ENCODE results near the gene MTMR10.

Gene MTMR10, protein sequence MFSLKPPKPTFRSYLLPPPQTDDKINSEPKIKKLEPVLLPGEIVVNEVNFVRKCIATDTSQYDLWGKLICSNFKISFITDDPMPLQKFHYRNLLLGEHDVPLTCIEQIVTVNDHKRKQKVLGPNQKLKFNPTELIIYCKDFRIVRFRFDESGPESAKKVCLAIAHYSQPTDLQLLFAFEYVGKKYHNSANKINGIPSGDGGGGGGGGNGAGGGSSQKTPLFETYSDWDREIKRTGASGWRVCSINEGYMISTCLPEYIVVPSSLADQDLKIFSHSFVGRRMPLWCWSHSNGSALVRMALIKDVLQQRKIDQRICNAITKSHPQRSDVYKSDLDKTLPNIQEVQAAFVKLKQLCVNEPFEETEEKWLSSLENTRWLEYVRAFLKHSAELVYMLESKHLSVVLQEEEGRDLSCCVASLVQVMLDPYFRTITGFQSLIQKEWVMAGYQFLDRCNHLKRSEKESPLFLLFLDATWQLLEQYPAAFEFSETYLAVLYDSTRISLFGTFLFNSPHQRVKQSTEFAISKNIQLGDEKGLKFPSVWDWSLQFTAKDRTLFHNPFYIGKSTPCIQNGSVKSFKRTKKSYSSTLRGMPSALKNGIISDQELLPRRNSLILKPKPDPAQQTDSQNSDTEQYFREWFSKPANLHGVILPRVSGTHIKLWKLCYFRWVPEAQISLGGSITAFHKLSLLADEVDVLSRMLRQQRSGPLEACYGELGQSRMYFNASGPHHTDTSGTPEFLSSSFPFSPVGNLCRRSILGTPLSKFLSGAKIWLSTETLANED

DNA sequence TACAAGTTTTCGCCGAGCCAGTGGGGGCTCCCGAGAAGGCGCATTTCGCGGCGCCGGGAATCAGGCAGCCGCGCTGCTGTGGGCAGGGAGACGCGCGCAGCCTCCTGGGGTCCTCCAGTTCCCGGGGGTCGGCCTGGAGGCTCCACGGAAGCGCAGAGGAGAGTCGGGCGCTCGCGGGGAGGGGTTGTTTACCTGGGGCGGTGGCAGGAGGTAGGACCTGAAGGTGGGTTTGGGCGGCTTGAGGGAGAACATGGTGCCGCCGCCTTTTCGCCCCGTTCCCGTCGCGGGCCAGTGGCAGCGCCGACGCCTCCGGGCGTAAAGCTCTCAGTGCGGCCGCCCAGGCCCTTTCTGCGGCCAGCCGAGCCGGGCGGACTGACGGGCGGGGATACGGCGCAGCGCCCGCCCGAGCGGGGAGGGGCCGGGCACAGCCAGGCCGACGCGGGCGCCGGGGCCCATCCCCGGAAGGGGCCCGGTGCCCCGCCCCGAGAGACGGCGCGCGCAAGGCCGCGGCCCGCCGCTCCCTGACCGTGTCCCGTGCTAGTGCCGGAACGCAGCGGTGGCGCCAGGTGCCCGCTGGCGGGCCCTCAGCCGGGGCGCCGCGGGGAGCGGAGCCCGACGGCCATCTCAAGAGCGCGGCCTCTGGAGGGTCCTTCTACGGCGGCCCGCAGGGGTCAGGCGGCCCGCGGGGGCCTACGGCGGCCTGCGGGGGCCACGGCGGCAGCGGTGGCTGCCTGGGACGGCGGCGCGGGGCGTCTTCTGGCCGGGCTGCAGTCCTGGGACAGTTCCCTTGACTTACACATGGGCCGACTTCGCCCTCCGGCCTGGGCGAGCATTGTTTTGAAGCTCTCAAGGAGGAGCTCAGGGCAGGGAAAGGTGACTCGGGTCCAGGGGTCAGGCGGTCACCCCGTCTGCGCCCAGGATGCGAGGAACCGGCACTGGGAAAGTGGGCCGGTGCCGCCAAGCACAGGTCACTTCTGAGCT is at the start of gene MTMR10:
Gene MTMR10 (minus strand): TSS at position 374 of the 981 bp plus-strand sequence. CDS start 122 bp downstream, at position 252.
- peak; percentile 59 for DNase-seq

- DNase-seq = no peak
Measured at GRCh38 chr15:31040611-31041010, 49.2 kb upstream of the MTMR10 start.

DNA sequence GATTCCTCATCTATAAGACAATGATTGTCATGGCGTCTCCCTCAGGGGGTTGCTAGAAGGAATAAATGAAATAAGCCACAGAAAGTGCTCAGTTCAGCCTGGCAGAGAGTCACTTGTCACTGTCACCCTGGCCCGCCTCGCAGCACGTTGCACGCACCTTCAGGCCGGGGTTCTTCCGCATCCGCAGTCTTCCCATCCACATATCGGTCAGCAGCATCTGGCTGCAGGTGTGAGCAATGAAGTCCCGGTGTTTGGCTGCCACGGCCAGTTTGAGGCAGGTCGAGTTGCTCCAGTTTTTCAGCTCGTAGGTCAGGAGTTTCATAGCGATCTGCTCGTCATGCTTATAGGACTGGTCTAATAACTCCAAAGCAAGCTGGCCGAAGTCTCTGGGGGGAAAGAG is 48.5 kb upstream of the MTMR10 start:
- no peak for DNase-seq

DNA sequence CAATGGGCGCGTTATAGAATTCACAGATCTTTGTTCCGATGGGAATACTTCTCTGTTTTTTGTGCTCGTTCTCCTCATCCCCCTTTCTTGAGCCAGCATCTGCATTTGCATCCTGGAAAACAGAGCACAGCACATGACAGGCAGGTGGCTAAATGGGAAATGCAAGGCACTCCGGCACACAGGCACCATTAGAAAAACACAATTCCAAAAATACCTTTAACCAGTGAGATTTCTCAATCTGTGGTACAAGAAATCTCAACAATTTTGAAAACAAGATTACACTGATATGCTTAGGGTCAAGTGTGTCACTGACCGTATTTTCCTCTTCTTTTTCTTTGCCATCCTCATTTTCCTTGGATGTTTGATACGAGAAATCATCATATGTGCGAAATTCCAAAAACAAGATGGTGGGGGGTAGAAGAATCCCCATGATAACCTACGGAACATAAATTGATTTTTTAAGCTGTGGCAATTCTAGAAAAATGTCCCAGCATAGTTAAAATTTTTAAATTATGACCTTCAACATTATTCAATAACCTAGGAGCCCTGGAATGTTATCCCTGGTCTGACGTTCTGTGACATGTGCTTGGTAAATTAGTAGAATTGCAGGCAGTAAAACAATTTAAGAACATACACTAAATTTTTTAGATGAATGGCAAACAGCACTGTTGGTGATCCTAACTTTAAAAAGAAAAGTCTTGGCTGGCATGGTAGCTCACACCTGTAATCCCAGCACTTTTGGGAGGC is 46.5 kb upstream of the MTMR10 start:
- DNase-seq = no peak

DNA sequence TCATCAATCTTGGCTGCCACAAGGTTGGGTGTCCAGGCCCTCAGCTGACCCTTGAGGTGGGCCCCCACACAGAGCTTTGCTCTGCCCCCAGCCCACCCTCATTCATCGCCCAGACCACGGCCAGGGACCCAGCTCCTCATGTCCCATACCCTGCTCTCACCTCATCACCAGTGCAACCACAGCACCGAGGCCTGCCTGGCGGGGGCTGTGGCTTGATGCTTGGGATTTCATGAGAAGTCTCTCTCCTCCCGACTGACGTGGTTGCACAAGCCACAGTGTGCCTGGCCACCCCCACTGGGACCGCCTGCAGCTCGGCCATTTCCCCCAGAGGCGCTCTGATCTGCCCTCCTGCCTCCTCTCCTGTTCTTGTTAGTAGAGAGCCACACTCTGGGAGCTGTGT is 45.4 kb upstream of the MTMR10 start:
- no peak for DNase-seq

DNA sequence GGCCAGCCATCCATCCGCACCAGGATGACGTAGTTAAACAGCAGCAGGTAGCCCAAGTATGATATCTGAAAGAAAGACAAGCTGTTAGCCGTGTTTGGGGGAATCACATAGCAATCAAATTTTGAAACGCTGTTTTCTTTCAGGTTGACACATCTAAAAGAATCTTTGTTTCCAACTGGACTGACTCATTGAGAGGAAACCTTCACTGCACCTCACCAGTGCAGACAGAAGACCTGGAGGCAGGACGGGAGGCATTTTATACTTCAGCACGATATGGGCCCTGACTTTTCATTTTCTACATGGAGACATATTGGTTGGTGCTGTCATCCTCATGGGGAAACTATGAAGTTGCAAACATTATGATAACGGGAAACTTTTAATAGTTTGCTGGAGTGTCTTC is 44.2 kb upstream of the MTMR10 start:
- DNase-seq = no peak

DNA sequence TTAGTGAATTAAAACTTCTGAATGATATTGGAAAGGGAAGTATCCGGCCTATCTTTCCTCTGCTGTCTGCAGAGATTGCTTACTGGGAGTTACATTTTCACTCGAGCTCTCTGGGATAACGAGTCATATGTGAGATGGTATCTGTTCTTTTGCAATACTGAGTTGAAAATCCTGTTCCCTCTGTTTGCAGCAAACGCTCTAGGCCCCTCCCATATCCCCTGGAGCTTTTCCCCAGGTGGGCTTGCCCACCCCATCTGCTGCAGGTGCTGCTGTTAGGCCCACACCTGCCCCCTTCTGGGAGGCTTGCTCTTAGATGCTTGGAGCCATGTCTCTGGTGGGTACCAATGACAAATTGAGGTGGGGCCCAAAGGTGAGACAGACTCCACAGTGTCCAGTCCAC is 42.7 kb upstream of the MTMR10 start:
- DNase-seq = no peak

- DNase-seq = no peak
Measured at GRCh38 chr15:31032961-31033371, 41.5 kb upstream of the MTMR10 start.

DNA sequence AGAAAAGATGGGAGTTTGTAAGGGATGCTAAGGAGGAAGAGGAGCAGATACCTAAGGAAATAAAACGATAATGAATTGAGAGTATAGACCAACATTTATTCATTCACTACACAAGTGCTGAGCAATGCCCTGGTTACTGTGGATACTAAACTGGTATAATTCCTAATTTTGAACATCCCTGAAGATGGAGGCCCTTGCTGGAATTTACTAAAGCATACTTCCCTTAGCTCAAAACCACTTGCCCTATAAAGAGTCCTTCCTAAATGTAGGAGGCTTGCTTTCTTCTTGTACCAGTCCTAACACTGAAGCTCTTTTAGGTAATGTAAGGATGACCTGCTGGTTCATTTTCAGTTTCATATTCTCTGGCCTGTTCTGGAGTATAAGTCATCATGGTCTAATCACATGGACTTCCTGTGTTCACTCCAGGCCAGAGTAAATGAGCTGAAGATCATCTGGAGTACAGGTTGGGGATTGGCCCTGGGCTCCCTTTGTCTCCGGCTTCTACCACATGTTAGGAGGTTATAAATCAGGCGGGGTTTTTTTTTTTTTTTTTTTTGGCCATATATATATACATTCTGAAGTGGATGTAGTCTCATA is 40.1 kb upstream of the MTMR10 start:
- no peak for DNase-seq

DNA sequence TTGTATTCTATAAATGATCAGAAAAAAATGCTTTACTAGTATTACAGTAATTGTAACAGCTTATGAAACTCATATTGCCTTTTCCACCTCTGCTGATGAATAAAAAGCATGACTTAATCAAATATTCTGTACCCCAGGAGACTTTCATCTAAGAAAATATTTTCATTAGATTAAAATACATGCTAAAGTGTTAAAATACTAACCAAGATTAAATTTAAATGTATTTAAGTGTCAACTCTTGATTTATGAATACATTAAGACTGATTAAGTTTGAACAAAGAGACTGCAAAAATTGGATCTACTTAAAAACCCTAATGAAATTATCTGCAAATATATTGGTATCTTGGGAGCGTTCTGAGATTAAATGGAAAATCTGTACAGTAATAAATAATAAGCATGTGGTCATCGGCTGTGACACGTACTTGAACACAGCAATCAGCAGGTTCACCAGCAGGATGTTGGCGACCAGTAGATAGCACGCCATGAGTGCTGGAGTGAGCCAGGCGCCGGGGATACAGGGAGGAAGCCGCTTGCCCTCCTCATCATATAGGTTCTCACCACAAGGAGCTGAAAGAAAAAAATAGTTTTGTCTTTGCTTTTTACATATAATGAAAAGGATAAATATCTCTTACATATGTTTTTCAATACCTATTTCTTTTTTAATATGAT is 36.6 kb upstream of the MTMR10 start:
- DNase-seq = no peak

- no peak for DNase-seq
Measured at GRCh38 chr15:31025996-31026395, 34.6 kb upstream of the MTMR10 start.

GRCh38 chr15:31024979-31025378 is 33.6 kb upstream of the MTMR10 start:
- no peak for DNase-seq

- no peak for DNase-seq
Measured at GRCh38 chr15:31024330-31024729, 32.9 kb upstream of the MTMR10 start.

DNA sequence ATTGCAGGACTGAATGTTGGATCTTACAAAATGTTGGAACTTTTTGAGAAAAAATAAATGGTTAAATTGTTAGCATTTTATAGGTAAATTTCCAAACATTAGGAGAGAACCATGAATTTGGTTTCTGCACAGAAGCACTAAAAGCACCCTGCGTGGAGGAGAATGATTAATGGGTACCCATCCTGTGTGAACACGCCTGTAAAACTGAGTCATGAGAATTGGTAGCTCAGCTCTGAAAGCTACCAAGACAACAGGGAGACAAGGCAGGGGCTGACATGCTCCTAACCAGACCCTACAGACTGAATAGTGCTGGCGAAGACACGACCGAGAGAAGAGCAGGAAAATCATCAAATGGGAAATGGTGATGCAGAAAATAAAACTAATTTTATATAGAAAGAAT is 32.4 kb upstream of the MTMR10 start:
- DNase-seq = no peak

DNA sequence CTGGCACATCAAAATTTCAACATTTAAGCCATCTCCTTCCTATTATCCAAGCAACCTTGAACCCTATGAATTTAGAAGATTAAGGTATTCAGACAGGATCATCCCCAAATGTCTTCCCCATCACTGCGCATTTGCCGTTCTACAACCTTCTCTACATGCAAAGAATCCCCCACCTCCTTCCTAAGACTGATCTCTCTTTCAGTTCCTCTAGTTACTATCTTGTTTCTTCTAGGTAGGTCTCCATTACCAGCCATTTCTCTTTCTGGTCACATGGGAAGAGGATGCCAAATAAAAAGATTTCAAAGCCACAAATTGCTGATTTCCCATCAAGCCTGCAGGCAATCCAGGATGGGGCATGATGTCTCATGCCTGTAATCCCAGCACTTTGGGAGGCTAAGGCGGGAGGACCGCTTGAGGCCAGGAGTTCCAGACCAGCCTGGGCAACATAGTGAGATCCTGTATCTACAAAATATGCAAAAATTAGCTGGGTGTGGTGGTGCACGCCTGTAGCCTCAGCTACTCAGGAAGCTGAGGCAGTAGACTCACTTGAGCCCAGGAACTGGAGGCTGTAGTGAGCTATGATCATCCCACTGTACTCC is 29.7 kb upstream of the MTMR10 start:
- no peak for DNase-seq

- no peak for DNase-seq
Measured at GRCh38 chr15:31020542-31020941, 29.1 kb upstream of the MTMR10 start.

DNA sequence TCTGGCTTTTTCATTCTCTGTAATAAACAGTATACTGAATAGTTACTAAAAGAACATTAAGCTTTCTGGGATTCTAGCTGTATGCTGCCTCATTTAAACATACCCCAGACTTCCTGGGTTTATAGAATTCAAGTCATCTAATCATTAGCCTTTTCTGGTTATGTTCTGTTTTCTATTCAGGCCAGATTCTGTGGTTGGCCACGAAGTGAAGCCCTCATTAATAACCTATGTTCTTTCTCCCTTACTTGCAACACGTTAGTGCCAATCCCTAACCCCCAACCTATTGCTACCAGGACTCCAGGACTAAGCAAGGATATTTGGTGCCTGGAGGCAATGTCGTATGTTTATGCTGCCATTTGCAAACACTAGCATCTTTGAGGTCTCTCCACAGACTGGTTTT is 28.6 kb upstream of the MTMR10 start:
- no peak for DNase-seq

GRCh38 chr15:31017311-31017710 is 25.9 kb upstream of the MTMR10 start:
- no peak for DNase-seq

GRCh38 chr15:31016446-31016915 is 25.1 kb upstream of the MTMR10 start:
- DNase-seq = no peak

GRCh38 chr15:31014608-31014925 is 23.1 kb upstream of the MTMR10 start:
- DNase-seq = no peak
